Measurements from ENCODE around the gene OR2T29. TPM values are rescaled to one million over a fixed set of nuclear protein-coding genes. Genes with fewer than 3 reads are reported as not detected.
"Not testable (repeated sequence)": the region's sequence is repeated elsewhere in the genome, so short reads cannot be mapped to it uniquely, and the experiment has no call there.

OR2T29 gene
- total RNA-seq, 2 donors from 2014 or later = not detected

- H3K9me3 ChIP-seq (ENCODE audit: control insufficient read depth, low read length, poor library complexity, severe bottlenecking) = not testable (repeated sequence)
Observed at GRCh38 chr1:248572049-248572448, 9.5 kb upstream of the OR2T29 start.

GRCh38 chr1:248570811-248571210 lies 8.2 kb upstream of the OR2T29 start:
- ATAC-seq; H3K27ac Mint-ChIP-seq; H3K9me3 ChIP-seq (ENCODE audit: control insufficient read depth, low read length, poor library complexity, severe bottlenecking); H3K4me3 Mint-ChIP-seq; DNase-seq; H3K36me3 Mint-ChIP-seq (ENCODE audit: low read depth); H3K27me3 Mint-ChIP-seq; H3K4me1 Mint-ChIP-seq: not testable (repeated sequence)

More at GRCh38 chr1:248572049-248572448, 9.5 kb upstream of the OR2T29 start:
- H3K27me3 Mint-ChIP-seq; H3K4me1 Mint-ChIP-seq; H3K36me3 Mint-ChIP-seq (ENCODE audit: low read depth); H3K27ac Mint-ChIP-seq; DNase-seq; ATAC-seq; H3K4me3 Mint-ChIP-seq: not testable (repeated sequence)

- DNase-seq; H3K36me3 Mint-ChIP-seq (ENCODE audit: low read depth); H3K27me3 Mint-ChIP-seq; H3K9me3 ChIP-seq (ENCODE audit: control insufficient read depth, low read length, poor library complexity, severe bottlenecking); ATAC-seq; H3K4me3 Mint-ChIP-seq; H3K27ac Mint-ChIP-seq; H3K4me1 Mint-ChIP-seq: not testable (repeated sequence)
Observed at GRCh38 chr1:248569049-248569448, 6.5 kb upstream of the OR2T29 start.

DNA sequence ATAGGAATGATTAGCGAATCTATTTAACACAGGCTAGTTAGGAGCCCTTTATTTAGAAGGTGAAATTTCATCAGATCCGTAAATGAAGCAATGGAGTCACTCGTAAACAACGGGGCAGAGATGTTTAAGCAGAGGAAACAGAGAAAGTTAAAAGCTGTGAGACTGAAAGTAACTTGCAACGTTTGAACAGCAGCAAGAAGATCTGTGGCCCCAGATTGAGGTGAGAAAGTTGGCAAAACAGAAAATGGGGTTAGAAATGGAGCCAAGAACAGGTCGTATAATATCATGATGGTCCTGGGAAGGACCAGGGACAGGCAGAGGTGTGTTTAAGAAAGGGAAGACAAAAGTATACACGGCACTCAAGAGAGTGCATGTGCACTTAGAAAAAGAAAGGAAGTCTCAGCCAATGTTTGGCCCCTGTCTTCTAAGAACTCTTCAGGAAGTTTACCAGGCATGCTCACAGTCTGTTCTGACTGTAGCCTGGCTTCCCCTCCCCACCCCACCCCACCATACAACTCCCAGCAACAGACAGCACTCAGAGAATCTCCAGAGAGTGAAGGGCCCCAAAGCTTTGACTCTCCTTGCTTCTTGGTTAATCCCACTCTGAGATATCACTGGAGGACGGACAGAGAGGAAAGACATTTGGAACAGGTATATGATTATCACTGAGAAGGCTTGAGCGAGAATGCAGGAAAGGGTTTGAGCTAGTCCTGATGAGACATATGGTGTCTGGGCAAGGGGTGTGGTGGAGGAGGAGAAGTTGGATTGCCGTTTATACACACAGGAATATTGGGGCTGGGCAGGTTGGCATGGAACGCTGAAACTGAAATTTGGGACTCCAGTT lies 3.2 kb upstream of the OR2T29 start:
- not testable (repeated sequence) for H3K27me3 Mint-ChIP-seq

DNA sequence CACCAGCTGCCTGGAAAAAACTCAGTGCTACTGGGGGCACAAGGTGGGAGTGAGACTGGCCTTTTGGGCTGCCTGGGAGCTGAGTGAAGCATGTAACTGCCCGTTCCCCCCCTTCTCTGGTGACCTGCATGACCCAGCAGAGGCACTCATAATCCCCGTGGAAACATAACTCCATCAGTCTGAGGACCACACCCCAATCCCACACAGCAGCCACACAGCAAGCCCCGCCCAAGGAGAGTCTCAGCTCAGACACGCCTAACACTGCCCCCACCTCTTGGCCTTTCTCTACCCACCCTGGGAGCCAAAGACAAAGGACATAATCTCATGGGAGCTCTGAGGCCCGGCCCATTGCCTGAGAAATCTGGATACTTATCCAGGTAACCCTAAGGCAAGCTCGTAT lies 11.5 kb downstream of the OR2T29 start:
- not testable (repeated sequence) for H3K27me3 Mint-ChIP-seq; H3K4me3 Mint-ChIP-seq; H3K4me1 Mint-ChIP-seq; H3K27ac Mint-ChIP-seq; ATAC-seq; H3K36me3 Mint-ChIP-seq (ENCODE audit: low read depth); DNase-seq; H3K9me3 ChIP-seq (ENCODE audit: control insufficient read depth, low read length, poor library complexity, severe bottlenecking)

More for the DNA sequence above, 3.2 kb upstream of the OR2T29 start:
- H3K9me3 ChIP-seq (ENCODE audit: control insufficient read depth, low read length, poor library complexity, severe bottlenecking); DNase-seq; H3K36me3 Mint-ChIP-seq (ENCODE audit: low read depth); H3K4me1 Mint-ChIP-seq: not testable (repeated sequence)
- ATAC-seq = peak; percentile 79
- peak overlapping the region; percentile 97 for H3K4me3 Mint-ChIP-seq
- peak overlapping the region; percentile 94 for H3K27ac Mint-ChIP-seq

- not testable (repeated sequence) for H3K4me1 Mint-ChIP-seq; H3K36me3 Mint-ChIP-seq (ENCODE audit: low read depth); ATAC-seq; H3K27me3 Mint-ChIP-seq; H3K4me3 Mint-ChIP-seq; H3K27ac Mint-ChIP-seq; H3K9me3 ChIP-seq (ENCODE audit: control insufficient read depth, low read length, poor library complexity, severe bottlenecking); DNase-seq
Observed at GRCh38 chr1:248547383-248547782, 15.2 kb downstream of the OR2T29 start.

- H3K4me3 Mint-ChIP-seq; H3K27ac Mint-ChIP-seq; H3K36me3 Mint-ChIP-seq (ENCODE audit: low read depth); H3K4me1 Mint-ChIP-seq; H3K27me3 Mint-ChIP-seq; H3K9me3 ChIP-seq (ENCODE audit: control insufficient read depth, low read length, poor library complexity, severe bottlenecking); DNase-seq; ATAC-seq: not testable (repeated sequence)
Observed at GRCh38 chr1:248537449-248537848, 25.1 kb downstream of the OR2T29 start.

DNA sequence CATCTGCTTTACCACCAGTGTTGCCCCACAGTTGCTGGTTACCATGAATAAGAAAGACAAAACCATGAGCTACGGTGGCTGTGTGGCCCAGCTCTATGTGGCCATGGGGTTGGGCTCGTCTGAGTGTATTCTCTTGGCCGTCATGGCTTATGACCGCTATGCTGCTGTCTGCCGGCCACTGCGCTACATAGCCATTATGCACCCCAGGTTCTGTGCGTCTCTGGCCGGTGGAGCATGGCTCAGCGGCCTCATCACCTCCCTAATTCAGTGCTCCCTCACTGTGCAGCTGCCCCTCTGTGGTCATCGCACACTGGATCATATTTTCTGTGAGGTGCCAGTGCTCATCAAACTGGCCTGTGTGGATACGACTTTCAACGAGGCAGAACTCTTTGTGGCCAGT lies 40.7 kb downstream of the OR2T29 start:
- peaks cover 2% of the 10 kb centered on the region for H3K36me3 Mint-ChIP-seq (ENCODE audit: low read depth)
- no peak for DNase-seq
- no peak overlapping the region for H3K27ac Mint-ChIP-seq

GRCh38 chr1:248510217-248510616 lies 52.4 kb downstream of the OR2T29 start:
- not testable (repeated sequence) for H3K9me3 ChIP-seq (ENCODE audit: control insufficient read depth, low read length, poor library complexity, severe bottlenecking); H3K4me1 Mint-ChIP-seq; H3K27me3 Mint-ChIP-seq; H3K4me3 Mint-ChIP-seq; DNase-seq; ATAC-seq; H3K27ac Mint-ChIP-seq; H3K36me3 Mint-ChIP-seq (ENCODE audit: low read depth)

More for the DNA sequence above, 40.7 kb downstream of the OR2T29 start:
- ATAC-seq = no peak
- Mint-ChIP-seq H3K4me3 (no peak overlapping the region), H3K4me1 (no peaks in the 10 kb centered on the region), H3K27me3 (no peaks in the 10 kb centered on the region)
- H3K9me3 ChIP-seq (ENCODE audit: control insufficient read depth, low read length, poor library complexity, severe bottlenecking) = no peaks in the 10 kb centered on the region

DNA sequence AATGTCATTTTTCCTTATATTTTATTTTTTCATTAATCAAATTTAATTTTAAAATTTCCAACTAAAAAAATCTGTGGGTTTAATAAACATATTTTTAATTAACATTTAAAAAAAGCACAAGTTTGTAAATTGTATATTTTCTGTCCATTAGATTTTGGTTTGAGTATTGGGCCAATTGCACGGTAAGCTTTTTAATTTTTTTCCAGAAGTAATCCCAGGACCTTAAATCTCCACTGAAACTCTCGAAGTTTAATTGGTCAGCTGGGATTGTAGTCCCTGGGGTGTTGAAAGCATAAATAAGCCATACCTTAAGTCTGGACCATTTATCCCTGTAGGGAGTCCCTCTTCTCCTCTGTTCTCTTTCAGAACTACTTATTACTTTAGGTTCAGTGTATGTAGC lies 54.8 kb downstream of the OR2T29 start, which contains the start of gene OR2G6:
Gene OR2G6, plus strand, starts transcription at position 301 of the 400 bp plus-strand sequence. CDS start 13,574 bp downstream, outside the sequence.
- DNase-seq; H3K4me3 Mint-ChIP-seq; H3K4me1 Mint-ChIP-seq; ATAC-seq; H3K9me3 ChIP-seq (ENCODE audit: control insufficient read depth, low read length, poor library complexity, severe bottlenecking); H3K27me3 Mint-ChIP-seq; H3K27ac Mint-ChIP-seq; H3K36me3 Mint-ChIP-seq (ENCODE audit: low read depth): not testable (repeated sequence)

Other genes with a start within 250 kb of the OR2T29 start
- gene OR2M7, start 238.2 kb downstream of the OR2T29 start, total RNA-seq = not detected
- gene OR14C36, start 214.0 kb downstream of the OR2T29 start, total RNA-seq = not detected
- gene OR2T4, start 201.1 kb downstream of the OR2T29 start, total RNA-seq = not detected
- gene OR2T6, start 187.0 kb downstream of the OR2T29 start, total RNA-seq = not detected
- not detected for gene OR2T1, start 159.7 kb downstream of the OR2T29 start, total RNA-seq
- gene OR2T2, start 117.1 kb downstream of the OR2T29 start, total RNA-seq = under 1 TPM in 1 of 2 donors, not detected in 1; 0.15 TPM
- not detected for gene OR2T3, start 89.4 kb downstream of the OR2T29 start, total RNA-seq
- not detected for gene OR2T5, start 74.2 kb downstream of the OR2T29 start, total RNA-seq
- not detected for gene OR2G6, start 54.7 kb downstream of the OR2T29 start, total RNA-seq
- gene OR2T34, start 12.0 kb upstream of the OR2T29 start, total RNA-seq = not detected
- gene OR2T10, start 34.9 kb upstream of the OR2T29 start, total RNA-seq = not detected
- gene OR2T11, start 72.3 kb upstream of the OR2T29 start, total RNA-seq = not detected
- not detected for gene OR2T35, start 82.5 kb upstream of the OR2T29 start, total RNA-seq
- gene OR2T27, start 92.8 kb upstream of the OR2T29 start, total RNA-seq = not detected
- gene OR14I1, start 140.0 kb upstream of the OR2T29 start, total RNA-seq = not detected
- gene LYPD8, start 193.0 kb upstream of the OR2T29 start, total RNA-seq = not detected